ENCODE results near the gene NMB. TPM values are rescaled to one million over a fixed set of nuclear protein-coding genes. Genes with fewer than 3 reads are reported as not detected.

The NMB gene
- total RNA-seq = 1 to 10 TPM; 6.3 to 8.8 TPM

- 0 to 1% methylated on average over 25 to 59 of the region's 61 CpGs for WGBS, 2 donors
- peak; percentile 77 for ATAC-seq
- Histone ChIP-seq H3K4me1 (peaks cover 32% of the 10 kb centered on the region), H3K36me3 (replicated peaks in 1 of 2; ENCODE audit: insufficient read depth in 1 of 2, low read depth in 2 of 2) (no peaks in the 10 kb centered on the region), H3K27ac (peak within 1 kb of the TSS; percentile 68 to 87 (median 78)), H3K9me3 (no peaks in the 10 kb centered on the region), H3K27me3 (no peaks in the 10 kb centered on the region), H3K4me3 (peak within 1 kb of the TSS; percentile 19 to 35)
- TF ChIP-seq POLR2A (IDR thresholded peaks at IDR 0.05) = peak; percentile 37 to 50 (median 38)
- TF ChIP-seq, protein P1, sequence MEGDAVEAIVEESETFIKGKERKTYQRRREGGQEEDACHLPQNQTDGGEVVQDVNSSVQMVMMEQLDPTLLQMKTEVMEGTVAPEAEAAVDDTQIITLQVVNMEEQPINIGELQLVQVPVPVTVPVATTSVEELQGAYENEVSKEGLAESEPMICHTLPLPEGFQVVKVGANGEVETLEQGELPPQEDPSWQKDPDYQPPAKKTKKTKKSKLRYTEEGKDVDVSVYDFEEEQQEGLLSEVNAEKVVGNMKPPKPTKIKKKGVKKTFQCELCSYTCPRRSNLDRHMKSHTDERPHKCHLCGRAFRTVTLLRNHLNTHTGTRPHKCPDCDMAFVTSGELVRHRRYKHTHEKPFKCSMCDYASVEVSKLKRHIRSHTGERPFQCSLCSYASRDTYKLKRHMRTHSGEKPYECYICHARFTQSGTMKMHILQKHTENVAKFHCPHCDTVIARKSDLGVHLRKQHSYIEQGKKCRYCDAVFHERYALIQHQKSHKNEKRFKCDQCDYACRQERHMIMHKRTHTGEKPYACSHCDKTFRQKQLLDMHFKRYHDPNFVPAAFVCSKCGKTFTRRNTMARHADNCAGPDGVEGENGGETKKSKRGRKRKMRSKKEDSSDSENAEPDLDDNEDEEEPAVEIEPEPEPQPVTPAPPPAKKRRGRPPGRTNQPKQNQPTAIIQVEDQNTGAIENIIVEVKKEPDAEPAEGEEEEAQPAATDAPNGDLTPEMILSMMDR (IDR thresholded peaks at IDR 0.05) = peak; percentile 57 to 96 (median 78)
- intact Hi-C loops (cut with DNase I) = loop anchor here (10.0 kb wide), 1 partner anchor 267 kb away; no protein-coding TSS in a partner anchor
- peak; percentile 82 to 92 (median 87) for DNase-seq
These were observed at the start of gene NMB for GRCh38 chr15:84658080-84658787. NMB (minus strand) TSS chr15:84658199; CDS start chr15:84658152, 47 bp downstream.

GRCh38 chr15:84703808-84704207 is 45.8 kb upstream of the NMB start:
- no peak for TF ChIP-seq POLR2A (IDR thresholded peaks at IDR 0.05)
- TF ChIP-seq, protein P1 (IDR thresholded peaks at IDR 0.05) = no peak

GRCh38 chr15:84702961-84703482 is 45.0 kb upstream of the NMB start:
- Histone ChIP-seq H3K27me3 (no peaks in the 10 kb centered on the region), H3K27ac (no peak overlapping the region), H3K9me3 (no peaks in the 10 kb centered on the region), H3K4me3 (no peak overlapping the region), H3K36me3 (replicated peaks in 1 of 2; ENCODE audit: insufficient read depth in 1 of 2, low read depth in 2 of 2) (no peaks in the 10 kb centered on the region), H3K4me1 (peaks cover 19% of the 10 kb centered on the region)
- 31 to 33% methylated on average over 4 of the region's 4 CpGs for WGBS, 2 donors
- TF ChIP-seq, protein P1 (IDR thresholded peaks at IDR 0.05) = no peak
- TF ChIP-seq POLR2A (IDR thresholded peaks at IDR 0.05) = no peak
- intact Hi-C loops (cut with DNase I) = no loop called here
- ATAC-seq (peak; percentile 67), DNase-seq (peak; percentile 28 to 58 (median 54))

More at GRCh38 chr15:84703808-84704207, 45.8 kb upstream of the NMB start:
- DNase-seq (no peak), ATAC-seq (no peak)
- 90 to 94% methylated on average over 5 of the region's 5 CpGs for WGBS, 2 donors
- Histone ChIP-seq H3K4me3 (no peak overlapping the region), H3K4me1 (peaks cover 16% of the 10 kb centered on the region), H3K27me3 (no peaks in the 10 kb centered on the region), H3K9me3 (no peaks in the 10 kb centered on the region), H3K36me3 (replicated peaks in 1 of 2; ENCODE audit: insufficient read depth in 1 of 2, low read depth in 2 of 2) (no peaks in the 10 kb centered on the region), H3K27ac (no peak overlapping the region)
- intact Hi-C loops (cut with DNase I) = no loop called here

- Histone ChIP-seq H3K27me3 (no peaks in the 10 kb centered on the region), H3K4me1 (peaks cover 30% of the 10 kb centered on the region), H3K9me3 (no peaks in the 10 kb centered on the region), H3K4me3 (no peak overlapping the region), H3K36me3 (replicated peaks in 1 of 2; ENCODE audit: insufficient read depth in 1 of 2, low read depth in 2 of 2) (no peaks in the 10 kb centered on the region), H3K27ac (no peak overlapping the region)
- no peak for TF ChIP-seq POLR2A (IDR thresholded peaks at IDR 0.05)
- 79 to 90% methylated on average over 8 of the region's 8 CpGs for WGBS, 2 donors
- DNase-seq = no peak
- ATAC-seq = no peak
- intact Hi-C loops (cut with DNase I) = no loop called here
These were observed 41.7 kb upstream of the NMB start for GRCh38 chr15:84699538-84700191.

DNA sequence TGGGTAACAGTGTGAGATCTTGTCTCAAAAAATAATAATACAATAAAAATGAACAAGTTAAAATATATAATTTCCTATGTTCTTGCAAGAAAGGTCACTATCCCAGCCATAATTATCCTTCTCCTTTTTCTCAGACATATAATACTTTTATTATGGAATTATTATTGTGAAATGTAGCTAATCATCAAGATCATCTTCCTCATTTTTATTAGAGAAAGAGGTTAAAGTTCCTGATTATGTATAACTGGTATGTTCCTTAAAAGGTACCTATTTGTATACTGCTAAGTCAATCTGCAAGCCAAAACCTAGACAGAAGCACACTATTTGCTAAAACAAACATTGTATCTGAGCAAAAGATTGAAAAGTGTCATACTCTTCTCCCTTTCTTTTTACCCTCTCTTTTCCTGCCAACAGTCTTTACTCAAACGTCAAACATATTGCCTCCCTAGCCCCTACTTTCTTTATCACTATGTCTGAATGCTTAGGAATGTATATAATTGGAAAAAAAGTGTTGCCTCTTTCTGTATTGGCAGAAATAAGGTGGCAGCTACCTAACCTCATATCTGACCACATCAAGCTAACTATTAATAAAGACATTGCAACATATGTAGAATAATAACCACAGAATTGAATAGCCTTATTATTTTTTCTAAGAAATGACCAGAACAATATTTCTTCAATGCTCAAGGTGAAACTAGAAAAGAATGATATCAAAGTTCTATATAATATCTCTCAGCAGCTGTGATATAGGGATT is 39.4 kb upstream of the NMB start:
- intact Hi-C loops (cut with DNase I) = no loop called here
- ATAC-seq = no peak
- Histone ChIP-seq H3K27ac (no peak overlapping the region), H3K9me3 (no peaks in the 10 kb centered on the region), H3K4me1 (peaks cover 20% of the 10 kb centered on the region), H3K27me3 (no peaks in the 10 kb centered on the region), H3K36me3 (replicated peaks in 1 of 2; ENCODE audit: insufficient read depth in 1 of 2, low read depth in 2 of 2) (no peaks in the 10 kb centered on the region), H3K4me3 (no peak overlapping the region)
- no peak for DNase-seq
- TF ChIP-seq POLR2A (IDR thresholded peaks at IDR 0.05) = no peak
- TF ChIP-seq, protein P1 (IDR thresholded peaks at IDR 0.05) = no peak
- 7 to 9% methylated on average over 1 of the region's 1 CpG for WGBS, 2 donors
